ENCODE measurements around the gene TKTL1. TPM values are rescaled to one million over a fixed set of nuclear protein-coding genes. Genes with fewer than 3 reads are reported as not detected.

The TKTL1 gene
- total and polyA plus RNA-seq, 2 of the 8 experiments (the other 6 are each of a cell fraction or from before 2014, with no cell fraction given): 0.05 TPM; not detected in 1

DNA sequence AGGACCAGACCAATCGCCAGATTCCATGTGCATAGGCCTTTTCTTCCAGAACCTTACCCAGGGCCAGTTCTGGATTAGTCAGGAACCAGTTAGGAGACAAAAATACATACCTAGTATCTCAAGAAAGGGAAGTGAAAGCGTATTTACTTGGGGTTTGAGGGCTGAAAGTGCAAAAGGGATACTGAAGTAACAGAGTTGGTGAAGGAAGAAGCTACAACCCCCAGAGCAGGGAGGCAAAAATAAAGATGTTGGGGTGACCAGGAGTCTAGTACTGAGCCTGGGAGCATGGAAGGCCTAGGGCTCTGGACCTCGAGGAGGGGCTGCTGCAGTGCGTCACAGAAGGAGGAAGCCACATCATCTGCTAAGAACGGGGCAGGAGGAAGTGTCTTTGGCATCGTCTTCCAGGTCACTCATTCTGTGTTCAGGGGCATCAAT, 38.3 kb downstream of the TKTL1 start:
- H2BK20ac ChIP-seq (ENCODE audit: low read length): no peak overlapping the region
- H3K4me3 ChIP-seq (ENCODE audit: extremely low read depth in 1 of 4, insufficient read depth in 2 of 4, low read depth in 3 of 4, low read length in 4 of 4): no peak overlapping the region
- H3K9ac ChIP-seq (replicated peaks in 1 of 4; ENCODE audit: extremely low read depth in 1 of 4, low read depth in 3 of 4, low read length in 3 of 4): no peak overlapping the region
- H4K20me1 ChIP-seq (replicated peaks in 1 of 2; ENCODE audit: control insufficient read depth in 1 of 2, insufficient read depth in 2 of 2, low read length in 2 of 2): no peaks in the 10 kb centered on the region
- H3K4ac ChIP-seq (replicated peaks; ENCODE audit: insufficient read length, low read depth, low read length): no peak overlapping the region
- no peaks in the 10 kb centered on the region; a peak in 1 of 7 replicates for H3K4me1 ChIP-seq (replicated peaks in 1 of 4; ENCODE audit: control insufficient read depth in 3 of 4, insufficient read depth in 4 of 4, low read length in 3 of 4)
- no peak overlapping the region for H2AK5ac ChIP-seq (ENCODE audit: low read depth, low read length)
- DNase-seq (ENCODE audit: low read depth in 1 of 2, low spot score in 2 of 2): no peak
- no peak overlapping the region for H4K5ac ChIP-seq (ENCODE audit: insufficient read length, low read depth, low read length)
- ChIA-PET POLR2A (ENCODE audit: partially characterized antibody) (no interaction called here), CTCF (ENCODE audit: partially characterized antibody) (no interaction called here)
- no peaks in the 10 kb centered on the region for H3K79me2 ChIP-seq (ENCODE audit: control insufficient read depth in 1 of 2, insufficient read depth in 2 of 2, low read length in 2 of 2)
- no peaks in the 10 kb centered on the region for H3K9me3 ChIP-seq (ENCODE audit: insufficient read depth in 2 of 2, low read depth in 1 of 2, low read length in 1 of 2)
- no peak for FAIRE-seq
- H3K27ac ChIP-seq (ENCODE audit: low read depth, low read length): no peak overlapping the region
- H4K8ac ChIP-seq (ENCODE audit: extremely low read depth, insufficient read depth, low read length): no peak overlapping the region
- no peak overlapping the region for H2AFZ ChIP-seq (ENCODE audit: low read length)
- no peak overlapping the region for H3K56ac ChIP-seq (replicated peaks; ENCODE audit: insufficient read length, low read depth, low read length)
- H3K79me1 ChIP-seq (ENCODE audit: low read depth, low read length): no peaks in the 10 kb centered on the region
- H3K4me2 ChIP-seq (ENCODE audit: insufficient read depth in 1 of 2, low read depth in 2 of 2, low read length in 2 of 2): no peak overlapping the region
- H4K91ac ChIP-seq (replicated peaks; ENCODE audit: insufficient read length, low read length): no peak overlapping the region
- H3K14ac ChIP-seq (ENCODE audit: insufficient read length): no peak overlapping the region
- WGBS, 2 experiments (ENCODE audit: extremely low coverage in 1 of 2, insufficient coverage in 1 of 2, insufficient read length in 1 of 2, insufficient replicate concordance in 2 of 2, low coverage in 1 of 2, low lambda C conversion rate in 2 of 2, missing lambda C conversion rate in 1 of 2): 89% methylated on average over 5 of the region's 6 CpGs; no CpG with 5 or more reads in 1 of the 2 experiments
- H3K18ac ChIP-seq (ENCODE audit: extremely low read depth, low read length): no peak overlapping the region
- H2BK12ac ChIP-seq (ENCODE audit: low read depth, low read length): no peak overlapping the region
- H2BK120ac ChIP-seq (replicated peaks; ENCODE audit: low read depth, low read length): no peak overlapping the region
- H3K23ac ChIP-seq (ENCODE audit: insufficient read length): no peak overlapping the region
- H3K36me3 ChIP-seq (ENCODE audit: control insufficient read depth in 2 of 4, insufficient read depth in 4 of 4, low read length in 3 of 4): no peaks in the 10 kb centered on the region
- no peaks in the 10 kb centered on the region for H3K27me3 ChIP-seq (replicated peaks in 1 of 4; ENCODE audit: control insufficient read depth in 3 of 4, extremely low read depth in 1 of 4, insufficient read depth in 3 of 4, low read length in 3 of 4)
- H2BK5ac ChIP-seq (ENCODE audit: low read depth, low read length): no peak overlapping the region
- H3K23me2 ChIP-seq (ENCODE audit: low read depth, low read length): no peaks in the 10 kb centered on the region
- no peak overlapping the region for H2BK15ac ChIP-seq (ENCODE audit: low read length)
- TF ChIP-seq RFX5 (IDR thresholded peaks at IDR 0.05; ENCODE audit: borderline replicate concordance, low read depth, low read length): no peak
- TF ChIP-seq, protein P1, sequence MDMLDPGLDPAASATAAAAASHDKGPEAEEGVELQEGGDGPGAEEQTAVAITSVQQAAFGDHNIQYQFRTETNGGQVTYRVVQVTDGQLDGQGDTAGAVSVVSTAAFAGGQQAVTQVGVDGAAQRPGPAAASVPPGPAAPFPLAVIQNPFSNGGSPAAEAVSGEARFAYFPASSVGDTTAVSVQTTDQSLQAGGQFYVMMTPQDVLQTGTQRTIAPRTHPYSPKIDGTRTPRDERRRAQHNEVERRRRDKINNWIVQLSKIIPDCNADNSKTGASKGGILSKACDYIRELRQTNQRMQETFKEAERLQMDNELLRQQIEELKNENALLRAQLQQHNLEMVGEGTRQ (IDR thresholded peaks at IDR 0.05; ENCODE audit: low read length): no peak
- TF ChIP-seq ZNF274 (IDR thresholded peaks at IDR 0.05; ENCODE audit: borderline replicate concordance, extremely low read depth, low read length): no peak
- no peak for TF ChIP-seq ASH2L (IDR thresholded peaks at IDR 0.05; ENCODE audit: low read length)
- no peak for TF ChIP-seq EP300 (IDR thresholded peaks at IDR 0.05; ENCODE audit: borderline replicate concordance in 1 of 2, low read depth in 2 of 2, low read length in 2 of 2)
- TF ChIP-seq KDM1A (IDR thresholded peaks at IDR 0.05; ENCODE audit: borderline replicate concordance, low read length): no peak
- TF ChIP-seq RNF2 (IDR thresholded peaks at IDR 0.05; ENCODE audit: borderline replicate concordance, low read depth, low read length, missing control alignments, poor library complexity, severe bottlenecking): no peak
